SK-N-SH (cell line): ENCODE measurements around the gene RPS6KA2. TPM values are rescaled to one million over a fixed set of nuclear protein-coding genes. Genes with fewer than 3 reads are reported as not detected.

Experiments used
- CTCF ChIA-PET: fragments of 300-600, 350-600 bp; formaldehyde crosslinking; extraction: SDS; loops from one replicate; lab custom pipeline; 2021; lab: Yijun Ruan, JAX
- POLR2A ChIA-PET: fragments of 350-600 bp; sonication (Branson Sonifier 250); formaldehyde crosslinking; extraction: SDS; loops from one replicate; lab custom pipeline; 2020; ENCODE audit warnings: antibody characterized with exemption, inconsistent platforms; lab: Yijun Ruan, JAX
- DNase-seq: peaks from one replicate; pipeline ENCODE4 v3.0.0; 2012
- H2AFZ ChIP-seq: fragments of 200-600 bp; sonication (generic); 2 replicates; pipeline ENCODE4 v1.8.1; 2016; ENCODE audit warnings: antibody characterized with exemption, mild to moderate bottlenecking, low read depth
- H3F3A ChIP-seq: fragments of 200-600 bp; sonication (generic); replicated peaks from 2 replicates; pipeline ENCODE3; 2016; ENCODE audit warnings: antibody characterized with exemption, mild to moderate bottlenecking; ENCODE audit not compliant: insufficient read depth
- H3K27ac ChIP-seq, 2 experiments: fragments of 200-500 bp in 1 of 2; fragments of 200-600 bp in 1 of 2; sonication (Bioruptor generic) in 1 of 2; sonication (generic), shearing (Covaris generic) in 1 of 2; 2 replicates each; pipeline versions ENCODE4 v1.5.1 to v1.6.1; 2014 to 2016; ENCODE audit warnings: low read depth in 2 of 2, inconsistent platforms in 1 of 2, low read length in 1 of 2, mild to moderate bottlenecking in 1 of 2, mixed read lengths in 1 of 2
- H3K27me3 ChIP-seq: fragments of 200-600 bp; sonication (generic), shearing (Covaris generic); 2 replicates; pipeline ENCODE4 v1.6.1; 2016; ENCODE audit warnings: mixed run types; ENCODE audit not compliant: insufficient read depth
- H3K36me3 ChIP-seq, 2 experiments: fragments of 200-500 bp in 1 of 2; fragments of 200-600 bp in 1 of 2; sonication (Bioruptor generic) in 1 of 2; sonication (generic) in 1 of 2; replicated peaks in 1 of 2; 2 replicates each; pipeline versions ENCODE3 to v1.5.1; 2014 to 2016; ENCODE audit warnings: low read length in 1 of 2, mild to moderate bottlenecking in 1 of 2; ENCODE audit not compliant: insufficient read depth in 2 of 2, control insufficient read depth in 1 of 2
- H3K4me1 ChIP-seq, 2 experiments: fragments of 200-500 bp in 1 of 2; fragments of 200-600 bp in 1 of 2; sonication (Bioruptor generic) in 1 of 2; sonication (generic), shearing (Covaris generic) in 1 of 2; 2 replicates each; pipeline versions ENCODE4 v1.5.1 to v1.6.1; 2014 to 2016; ENCODE audit warnings: low read depth in 1 of 2, low read length in 1 of 2, mixed run types in 1 of 2; ENCODE audit not compliant: insufficient read depth in 2 of 2, control insufficient read depth in 1 of 2
- H3K4me2 ChIP-seq: fragments of 200-600 bp; sonication (generic), shearing (Covaris generic); 2 replicates; pipeline ENCODE4 v1.6.1; 2017; ENCODE audit warnings: mixed run types
- H3K4me3 ChIP-seq, 2 experiments: fragments of 200-500 bp in 1 of 2; fragments of 200-600 bp in 1 of 2; sonication (Bioruptor generic) in 1 of 2; sonication (generic), shearing (Covaris generic) in 1 of 2; 2 replicates each; pipeline versions ENCODE4 v1.5.1 to v1.8.1; 2014 to 2016; ENCODE audit warnings: low read depth in 2 of 2, inconsistent platforms in 1 of 2, low read length in 1 of 2, mild to moderate bottlenecking in 1 of 2, mixed read lengths in 1 of 2, moderate library complexity in 1 of 2
- H3K79me2 ChIP-seq: fragments of 200-600 bp; sonication (generic); 2 replicates; pipeline ENCODE4 v1.8.1; 2017; ENCODE audit warnings: mild to moderate bottlenecking; ENCODE audit not compliant: insufficient read depth
- H3K9ac ChIP-seq: fragments of 200-600 bp; sonication (generic); 2 replicates; pipeline ENCODE4 v1.6.1; 2017; ENCODE audit warnings: mixed run types
- H3K9me2 ChIP-seq: fragments of 200-600 bp; sonication (generic); 2 replicates; pipeline ENCODE4 v1.6.1; 2017; ENCODE audit warnings: mixed run types
- H3K9me3 ChIP-seq: fragments of 200-600 bp; sonication (generic); 2 replicates; pipeline ENCODE4 v1.6.1; 2017; ENCODE audit warnings: mixed run types, mild to moderate bottlenecking, moderate library complexity
- H4K20me1 ChIP-seq: fragments of 200-600 bp; sonication (generic); 2 replicates; pipeline ENCODE4 v1.6.1; 2017; ENCODE audit warnings: mild to moderate bottlenecking, mixed run types; ENCODE audit not compliant: insufficient read depth
- EP300 ChIP-seq, 2 experiments: IDR thresholded peaks; 2 replicates each; pipeline versions ENCODE4 v1.4.0 to v1.6.1; 2012; ENCODE audit warnings: borderline replicate concordance in 1 of 2, low read depth in 1 of 2, low read length in 1 of 2
- EZH2phosphoT487 ChIP-seq: fragments of 200-600 bp; sonication (generic); IDR thresholded peaks from 2 replicates; pipeline ENCODE4 v1.6.1; 2017; ENCODE audit warnings: low read depth, mixed run types, mild to moderate bottlenecking, antibody characterized with exemption, moderate library complexity, borderline replicate concordance
- FOSL2 ChIP-seq: IDR thresholded peaks from 2 replicates; pipeline ENCODE4 v1.4.0; 2012; ENCODE audit warnings: low read depth, mild to moderate bottlenecking, moderate library complexity, borderline replicate concordance
- FOXJ3 ChIP-seq: sonication (generic); formaldehyde crosslinking; IDR thresholded peaks from 2 replicates; pipeline ENCODE4 v1.5.1; 2020; ENCODE audit warnings: mild to moderate bottlenecking, missing genetic modification reagents
- FOXM1 ChIP-seq: IDR thresholded peaks from 2 replicates; pipeline ENCODE4 v1.4.0; 2012; ENCODE audit warnings: low read depth, mild to moderate bottlenecking
- MAX ChIP-seq: IDR thresholded peaks from 2 replicates; pipeline ENCODE4 v1.4.0; 2012; ENCODE audit warnings: low read depth
- MEF2A ChIP-seq: IDR thresholded peaks from 2 replicates; pipeline ENCODE4 v1.4.0; 2012; ENCODE audit warnings: low read depth, borderline replicate concordance
- NFIC ChIP-seq: IDR thresholded peaks from 2 replicates; pipeline ENCODE4 v1.4.0; 2012; ENCODE audit warnings: borderline replicate concordance
- NRF1 ChIP-seq: IDR thresholded peaks from 2 replicates; pipeline ENCODE4 v1.6.1; 2012; ENCODE audit warnings: low read depth, mild to moderate bottlenecking, low read length
- POLR2AphosphoS5 ChIP-seq: IDR thresholded peaks from 2 replicates; pipeline ENCODE4 v1.6.1; 2012; ENCODE audit warnings: low read depth, low read length
- RAD21 ChIP-seq: IDR thresholded peaks from 2 replicates; pipeline ENCODE4 v1.6.1; 2012; ENCODE audit warnings: mild to moderate bottlenecking, low read length
- RCOR1 ChIP-seq: fragments of 150-350 bp; IDR thresholded peaks from 2 replicates; pipeline ENCODE4 v1.6.1; 2017; ENCODE audit warnings: antibody characterized with exemption, low read length
- RFX5 ChIP-seq: IDR thresholded peaks from 2 replicates; pipeline ENCODE4 v1.6.1; 2012; ENCODE audit warnings: mild to moderate bottlenecking, improper control_type of control experiment, low read length
- YY1 ChIP-seq: IDR thresholded peaks from 2 replicates; pipeline ENCODE4 v1.4.0; 2012; ENCODE audit warnings: low read depth, mild to moderate bottlenecking
- WGBS: methylation state at CpG from one replicate; pipeline ENCODE4 v1.1.6; 2017; ENCODE audit warnings: low lambda C conversion rate; 5-methylcytosine and 5-hydroxymethylcytosine counted together
- polyA plus RNA-seq, 3 experiments: library from polyadenylated mRNA; depleted of rRNA; stranded (reverse); fragments of >200 nt; gene quantifications; 2 replicates each; pipeline ENCODE4 v1.2.3, GENCODE V29; 2012
- TF ChIP-seq, protein P1 (sequence below): fragments of 150-350 bp; IDR thresholded peaks from 2 replicates; pipeline ENCODE4 v1.6.1; 2016; ENCODE audit warnings: mild to moderate bottlenecking, low read depth, low read length
- TF ChIP-seq, protein P2 (sequence below): IDR thresholded peaks from 2 replicates; pipeline ENCODE4; 2012

RPS6KA2 gene
- polyA plus RNA-seq, 1 of the 3 experiments (the other 2 are of a cell fraction) = 59.5 TPM

- no peak for TF ChIP-seq EZH2phosphoT487
- TF ChIP-seq NRF1 = no peak
- no peak for TF ChIP-seq POLR2AphosphoS5
- TF ChIP-seq FOXM1 = no peak
- no peak for TF ChIP-seq RFX5
- TF ChIP-seq, protein P1, sequence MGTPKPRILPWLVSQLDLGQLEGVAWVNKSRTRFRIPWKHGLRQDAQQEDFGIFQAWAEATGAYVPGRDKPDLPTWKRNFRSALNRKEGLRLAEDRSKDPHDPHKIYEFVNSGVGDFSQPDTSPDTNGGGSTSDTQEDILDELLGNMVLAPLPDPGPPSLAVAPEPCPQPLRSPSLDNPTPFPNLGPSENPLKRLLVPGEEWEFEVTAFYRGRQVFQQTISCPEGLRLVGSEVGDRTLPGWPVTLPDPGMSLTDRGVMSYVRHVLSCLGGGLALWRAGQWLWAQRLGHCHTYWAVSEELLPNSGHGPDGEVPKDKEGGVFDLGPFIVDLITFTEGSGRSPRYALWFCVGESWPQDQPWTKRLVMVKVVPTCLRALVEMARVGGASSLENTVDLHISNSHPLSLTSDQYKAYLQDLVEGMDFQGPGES = no peak
- no peak for TF ChIP-seq MAX
- TF ChIP-seq RCOR1 = no peak
- TF ChIP-seq MEF2A = no peak
- TF ChIP-seq NFIC = no peak
- TF ChIP-seq FOXJ3 (CRISPR knock-in tag) = no peak
- no peak for TF ChIP-seq YY1
- no peak for TF ChIP-seq FOSL2
- TF ChIP-seq EP300 (IDR thresholded peaks at IDR 0.05; ENCODE audit: borderline replicate concordance in 1 of 2, low read depth in 1 of 2, low read length in 1 of 2) = no peak
- TF ChIP-seq RAD21 = no peak
- TF ChIP-seq, protein P2, sequence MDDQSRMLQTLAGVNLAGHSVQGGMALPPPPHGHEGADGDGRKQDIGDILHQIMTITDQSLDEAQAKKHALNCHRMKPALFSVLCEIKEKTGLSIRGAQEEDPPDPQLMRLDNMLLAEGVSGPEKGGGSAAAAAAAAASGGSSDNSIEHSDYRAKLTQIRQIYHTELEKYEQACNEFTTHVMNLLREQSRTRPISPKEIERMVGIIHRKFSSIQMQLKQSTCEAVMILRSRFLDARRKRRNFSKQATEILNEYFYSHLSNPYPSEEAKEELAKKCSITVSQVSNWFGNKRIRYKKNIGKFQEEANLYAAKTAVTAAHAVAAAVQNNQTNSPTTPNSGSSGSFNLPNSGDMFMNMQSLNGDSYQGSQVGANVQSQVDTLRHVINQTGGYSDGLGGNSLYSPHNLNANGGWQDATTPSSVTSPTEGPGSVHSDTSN = no peak
- H3K27ac ChIP-seq = no peak overlapping the region
- WGBS = 94% methylated on average over 24 of the region's 25 CpGs
- peaks cover 0 to 1% of the 10 kb centered on the region in 2 experiments; a peak in 1 of 4 replicates for H3K4me1 ChIP-seq
- no peak overlapping the region for H3K4me2 ChIP-seq
- no peaks in the 10 kb centered on the region for H4K20me1 ChIP-seq
- no peaks in the 10 kb centered on the region for H3K9me2 ChIP-seq
- DNase-seq = no peak
- no peaks in the 10 kb centered on the region for H3K79me2 ChIP-seq
- ChIA-PET CTCF (no interaction called here), POLR2A (no interaction called here)
- no peak overlapping the region for H3K4me3 ChIP-seq
- no peaks in the 10 kb centered on the region for H3K27me3 ChIP-seq
- H2AFZ ChIP-seq = no peak overlapping the region
- peaks cover 15 to 50% of the 10 kb centered on the region in 2 experiments for H3K36me3 ChIP-seq
- no peak overlapping the region for H3K9ac ChIP-seq
- H3F3A ChIP-seq = no peaks in the 10 kb centered on the region
- no peaks in the 10 kb centered on the region for H3K9me3 ChIP-seq
These were observed 172.1 kb downstream of the RPS6KA2 start for GRCh38 chr6:166454692-166455515.
